NCI-H128 (cell line): ENCODE data around the gene RAX2.

Source experiments
- DNase-seq: peaks from one replicate; lab custom pipeline; 2025; ENCODE audit not compliant: unreplicated experiment; lab: John Stamatoyannopoulos, UW

RAX2 gene

GRCh38 chr19:3733549-3734309 is 38.3 kb downstream of the RAX2 start:
- DNase-seq = no peak

- no peak for DNase-seq
Observed at GRCh38 chr19:3732108-3732507, 39.9 kb downstream of the RAX2 start.

- DNase-seq = no peak
Observed at GRCh38 chr19:3730457-3730958, 41.5 kb downstream of the RAX2 start.

- DNase-seq = no peak
Observed at GRCh38 chr19:3725640-3726310, 46.3 kb downstream of the RAX2 start.

GRCh38 chr19:3725121-3725520 is 46.9 kb downstream of the RAX2 start:
- no peak for DNase-seq

- DNase-seq = no peak
Observed at GRCh38 chr19:3723883-3724282, 48.1 kb downstream of the RAX2 start.

GRCh38 chr19:3723110-3723488 is 48.9 kb downstream of the RAX2 start:
- no peak for DNase-seq

GRCh38 chr19:3722443-3723109 is 49.5 kb downstream of the RAX2 start:
- no peak for DNase-seq

GRCh38 chr19:3721887-3722442 is 50.1 kb downstream of the RAX2 start:
- no peak for DNase-seq

GRCh38 chr19:3721131-3721886 is 50.7 kb downstream of the RAX2 start:
- peak; percentile 65 for DNase-seq

- no peak for DNase-seq
Observed at GRCh38 chr19:3720349-3720917, 51.6 kb downstream of the RAX2 start.

GRCh38 chr19:3719868-3720267 is 52.2 kb downstream of the RAX2 start:
- no peak for DNase-seq
